SW480 (cell line): Measurements from ENCODE around the gene PLAGL1.

ENCODE experiments used
- DNase-seq: peaks from one replicate; pipeline ENCODE4 v3.0.0-alpha.2; 2016; ENCODE audit warnings: low spot score

The PLAGL1 gene

DNA sequence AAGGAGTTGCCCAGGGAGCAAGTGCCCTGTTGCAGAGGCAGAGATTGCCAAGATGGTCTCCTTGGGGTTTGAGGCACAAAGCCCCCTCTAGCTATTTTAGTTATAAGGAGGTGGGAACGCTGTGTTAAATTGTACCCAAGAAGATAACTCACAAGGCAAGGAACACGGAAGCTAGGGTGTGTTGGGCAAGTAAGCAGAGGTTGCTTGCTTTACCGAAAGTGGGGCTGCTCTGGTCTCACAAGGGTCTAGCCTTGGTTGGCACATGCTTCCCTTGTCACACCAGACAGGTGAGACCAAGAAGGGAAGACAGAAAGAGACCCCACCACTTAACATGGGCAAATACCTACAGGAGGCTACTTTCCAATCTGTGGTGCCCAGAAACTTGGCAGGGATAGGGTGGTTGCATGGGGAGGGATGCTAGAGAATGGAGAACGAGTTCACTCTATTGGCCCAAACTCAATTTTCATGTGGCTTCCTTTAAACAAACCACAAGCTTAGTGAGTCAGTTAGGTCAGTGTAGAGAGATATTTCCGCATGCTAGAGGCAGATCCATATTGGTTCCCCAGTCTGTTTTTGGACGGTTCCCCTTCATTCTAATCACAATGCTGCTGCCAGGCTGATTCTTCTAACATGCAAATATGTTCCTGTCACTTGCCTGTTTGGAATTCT lies 42.4 kb downstream of the PLAGL1 start:
- no peak for DNase-seq

DNA sequence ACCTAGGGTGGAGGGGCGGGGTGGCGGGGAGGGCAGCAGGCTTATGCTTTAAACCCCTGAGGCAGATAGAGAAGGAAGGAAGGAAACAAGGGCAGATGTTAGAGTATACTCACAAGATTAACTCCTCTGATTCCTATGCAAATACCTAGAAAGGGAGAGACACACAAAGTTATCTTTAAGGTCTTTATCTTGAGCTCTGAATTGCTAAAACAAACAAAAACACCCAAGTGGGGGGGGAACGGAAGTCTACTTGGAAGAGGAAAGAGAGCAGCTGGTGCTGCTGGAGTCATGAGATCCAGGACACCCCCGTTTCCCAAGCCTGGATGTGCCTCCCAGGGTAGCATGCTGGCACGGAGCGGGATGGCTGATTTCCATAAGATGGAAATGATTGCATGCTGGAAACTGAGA lies 43.4 kb downstream of the PLAGL1 start:
- DNase-seq: no peak

- DNase-seq: no peak
Measured at GRCh38 chr6:143963158-143963919, 44.7 kb downstream of the PLAGL1 start.

- DNase-seq: no peak
Measured at GRCh38 chr6:143961886-143962878, 45.9 kb downstream of the PLAGL1 start.

- DNase-seq: no peak
Measured at GRCh38 chr6:143961066-143961465, 47.0 kb downstream of the PLAGL1 start.

GRCh38 chr6:143959927-143960326 lies 48.1 kb downstream of the PLAGL1 start:
- DNase-seq: no peak

DNA sequence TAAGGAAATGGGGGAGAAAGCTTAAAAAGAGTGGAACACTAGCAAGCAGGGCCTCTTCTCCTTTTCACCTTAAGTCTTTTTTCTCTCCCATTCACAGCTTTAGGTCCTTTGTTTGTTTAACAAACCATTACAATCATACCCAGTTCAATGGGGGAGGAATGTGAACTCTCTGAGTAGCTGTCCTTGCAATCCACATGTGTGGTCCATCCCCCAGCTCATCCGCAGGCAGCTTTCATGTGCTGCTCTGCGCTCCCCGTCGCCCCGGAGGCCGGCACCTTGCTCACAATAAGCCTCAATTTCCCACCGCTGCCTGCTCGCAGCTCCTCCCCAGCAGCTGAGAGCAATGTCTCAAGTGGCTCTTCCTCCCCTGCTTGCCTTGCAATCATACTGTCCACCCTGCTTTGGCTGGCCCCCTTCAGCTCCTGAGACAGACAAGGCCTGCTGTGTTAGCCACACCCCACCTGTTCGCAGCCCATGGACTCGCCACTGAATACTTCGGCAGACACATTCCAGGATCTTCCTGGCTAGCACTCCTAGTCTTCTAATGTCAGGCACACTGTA lies 49.1 kb downstream of the PLAGL1 start:
- DNase-seq: no peak

DNA sequence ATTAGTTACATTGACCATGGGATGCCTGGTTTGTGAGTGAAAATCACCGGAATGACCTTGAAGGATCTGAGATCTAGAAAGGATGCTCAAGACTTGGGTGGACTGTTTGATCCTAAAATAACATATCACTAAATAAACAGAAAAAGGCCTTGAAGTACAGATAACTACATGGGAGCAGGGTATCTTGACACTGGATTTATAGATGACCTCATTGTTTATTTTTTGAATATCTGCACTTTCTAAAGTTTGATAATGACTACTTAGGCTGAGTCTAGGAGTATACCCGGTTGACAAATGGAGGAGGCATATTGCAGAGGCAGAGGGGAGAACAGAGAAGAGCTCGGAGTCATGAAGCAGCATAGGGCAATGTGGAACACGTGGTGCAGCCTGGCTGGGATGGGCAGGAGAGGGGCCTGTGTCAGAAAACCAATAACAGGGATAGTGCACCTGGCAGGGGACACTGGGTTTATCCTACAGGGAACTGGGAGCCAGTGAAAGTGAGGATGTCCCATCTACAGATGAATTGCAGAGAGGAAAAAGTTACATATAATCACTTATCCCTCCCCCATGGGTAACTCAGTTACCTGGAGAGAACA lies 50.3 kb downstream of the PLAGL1 start:
- no peak for DNase-seq

- DNase-seq: no peak
Measured at GRCh38 chr6:143955971-143956370, 52.1 kb downstream of the PLAGL1 start.

GRCh38 chr6:143953922-143954321 lies 54.1 kb downstream of the PLAGL1 start:
- no peak for DNase-seq

- DNase-seq: no peak
Measured at GRCh38 chr6:143952947-143953701, 54.9 kb downstream of the PLAGL1 start.

DNA sequence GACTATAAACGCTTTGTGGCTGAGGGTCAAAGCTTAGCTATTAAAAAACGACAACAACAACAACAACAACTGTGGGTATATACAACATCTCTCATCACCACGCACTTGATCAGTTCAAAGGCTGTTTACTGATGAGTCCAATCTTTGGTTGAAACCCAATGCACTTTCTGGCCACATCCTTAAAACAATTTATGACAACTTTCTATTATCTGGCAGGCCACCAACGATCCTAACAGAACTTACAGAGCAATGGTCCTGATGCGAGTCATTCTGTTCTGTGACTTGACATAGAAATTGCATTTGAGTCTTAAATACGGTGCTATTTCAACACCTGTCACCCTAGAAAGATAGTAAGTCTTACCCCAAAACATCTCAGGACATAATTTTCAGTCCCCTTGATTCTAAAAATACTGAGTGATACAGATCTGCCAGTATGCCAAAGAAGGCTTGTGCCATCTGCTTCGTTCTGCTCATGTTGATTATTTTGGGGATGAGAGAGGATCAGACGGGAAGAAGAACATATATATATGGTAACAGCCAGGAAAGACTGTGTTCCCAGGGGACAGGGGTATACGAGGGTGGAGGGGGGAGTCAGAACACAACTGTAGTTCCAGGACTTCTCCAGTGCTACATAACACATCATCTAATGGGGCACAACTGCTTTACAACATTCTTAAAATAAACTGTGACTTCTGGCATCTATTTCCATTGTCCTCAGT lies 55.8 kb downstream of the PLAGL1 start:
- DNase-seq: no peak

GRCh38 chr6:143950875-143951274 lies 57.2 kb downstream of the PLAGL1 start:
- no peak for DNase-seq

- no peak for DNase-seq
Measured at GRCh38 chr6:143949962-143950361, 58.1 kb downstream of the PLAGL1 start.

DNA sequence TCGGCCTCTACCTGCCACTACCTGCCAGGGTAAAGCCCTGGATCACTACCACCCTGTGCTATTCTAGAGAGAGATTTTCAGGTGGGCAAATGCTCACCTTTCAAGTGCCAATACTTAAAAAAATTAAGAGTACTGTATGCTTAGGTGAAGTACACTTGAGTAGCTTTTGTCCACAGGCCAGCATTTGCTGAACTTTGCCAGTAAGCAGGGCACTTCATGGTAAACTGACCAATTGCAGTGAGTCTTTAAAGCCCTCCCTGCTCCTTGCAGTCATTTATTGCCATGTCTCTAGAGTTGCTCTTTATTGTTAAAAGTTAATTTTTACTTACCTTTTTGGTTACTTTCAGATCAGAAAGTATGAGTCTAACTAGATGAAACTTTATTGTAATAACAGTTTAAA lies 58.5 kb downstream of the PLAGL1 start:
- no peak for DNase-seq

DNA sequence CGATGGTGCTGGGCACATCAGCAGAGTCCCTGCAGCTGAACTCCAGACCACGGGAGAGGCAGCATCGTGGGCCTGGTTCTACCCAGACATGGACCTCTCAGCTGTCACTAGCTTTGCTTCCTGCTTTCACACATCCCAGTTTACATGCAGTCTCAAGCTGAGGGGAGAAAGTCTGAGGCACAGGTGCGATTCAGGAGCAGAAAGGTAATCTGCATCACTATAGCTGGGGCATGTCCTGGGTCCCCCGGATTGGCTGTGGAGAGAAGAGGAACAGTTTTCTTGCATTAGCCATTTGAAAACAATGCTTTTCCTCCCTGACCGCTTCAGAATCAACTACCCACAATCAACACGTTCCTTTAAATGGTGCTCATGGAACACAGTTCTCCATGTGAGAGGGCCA lies 59.9 kb downstream of the PLAGL1 start:
- DNase-seq: no peak

GRCh38 chr6:143941852-143942627 lies 66.0 kb downstream of the PLAGL1 start:
- DNase-seq: peak; percentile 2

- DNase-seq: peak; percentile 58
Measured at GRCh38 chr6:143940011-143940597, 68.0 kb downstream of the PLAGL1 start.

DNA sequence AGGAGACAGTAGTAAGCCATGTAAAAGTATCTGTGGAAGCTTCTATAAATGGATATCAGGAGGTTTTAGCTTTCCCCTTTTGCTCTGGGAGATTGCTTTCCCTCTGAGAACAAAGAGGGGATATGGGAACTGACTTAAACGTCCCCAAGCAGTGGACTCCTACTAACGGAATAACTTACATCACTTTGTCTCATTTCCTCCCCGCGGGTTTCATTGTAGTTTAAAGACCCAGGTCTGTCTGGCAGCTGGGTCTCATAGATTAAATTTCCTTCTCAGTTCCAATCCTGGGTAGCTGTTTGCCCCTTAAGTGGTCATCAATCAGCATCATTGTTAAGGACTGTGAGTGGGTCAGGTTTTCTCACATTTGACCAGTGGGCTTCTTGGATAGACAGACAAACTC lies 68.7 kb downstream of the PLAGL1 start:
- DNase-seq: no peak
